Tibial nerve (tissue), 4 donors: ENCODE data around the gene IL20RA. TPM values are rescaled to one million over a fixed set of nuclear protein-coding genes. Genes with fewer than 3 reads are reported as not detected.

Source experiments
- DNase-seq, 2 donors: peaks; one replicate each; pipeline ENCODE4 v3.0.0-alpha.2; 2019; ENCODE audit warnings: low spot score in 2 of 2
- H3K27ac ChIP-seq, 4 donors: fragments of 200-600 bp; sonication (generic) in 3 of 4; one replicate each; pipeline ENCODE4 v1.5.1; 2017 to 2019; ENCODE audit warnings: mild to moderate bottlenecking in 1 of 4
- H3K27me3 ChIP-seq, 2 donors: fragments of 200-600 bp; sonication (generic) in 1 of 2; one replicate each; pipeline versions ENCODE4 v1.5.1 to v1.6.0; 2017 to 2019
- H3K36me3 ChIP-seq, 3 donors: fragments of 200-600 bp; sonication (generic); one replicate each; pipeline ENCODE4 v1.5.1; 2018 to 2019
- H3K4me1 ChIP-seq, 4 donors: fragments of 200-600 bp; sonication (generic) in 3 of 4; one replicate each; pipeline ENCODE4 v1.5.1; 2017 to 2019
- H3K4me3 ChIP-seq, 4 donors: fragments of 200-600 bp; sonication (generic) in 3 of 4; one replicate each; pipeline ENCODE4 v1.5.1; 2017 to 2019; ENCODE audit warnings: mild to moderate bottlenecking in 1 of 4, moderate library complexity in 1 of 4
- H3K9me3 ChIP-seq, 4 donors: fragments of 200-600 bp; sonication (generic) in 3 of 4; one replicate each; pipeline ENCODE4 v1.5.1; 2017 to 2019
- CTCF ChIP-seq, 5 experiments: fragments of 200-600 bp in 3 of 5; fragments of 450-650 bp in 2 of 5; sonication (generic) in 3 of 5; IDR thresholded peaks; one replicate each; pipeline ENCODE4 v1.5.1; 2016 to 2019; ENCODE audit warnings: antibody characterized with exemption in 5 of 5, mild to moderate bottlenecking in 3 of 5, moderate library complexity in 2 of 5
- EP300 ChIP-seq, 2 donors: sonication (generic); formaldehyde crosslinking; IDR thresholded peaks; one replicate each; pipeline ENCODE4 v1.6.1; 2017; ENCODE audit warnings: antibody characterized with exemption in 2 of 2, mild to moderate bottlenecking in 1 of 2
- POLR2A ChIP-seq, 2 donors: fragments of 450-650 bp; IDR thresholded peaks; one replicate each; pipeline ENCODE4 v1.6.1; 2017; ENCODE audit warnings: antibody characterized with exemption in 2 of 2, mild to moderate bottlenecking in 2 of 2, moderate library complexity in 2 of 2
- WGBS, 2 donors: methylation state at CpG; one replicate each; pipeline ENCODE4 v1.1.5; 2018; 5-methylcytosine and 5-hydroxymethylcytosine counted together
- total RNA-seq, 4 donors: library from RNA; depleted of rRNA; stranded (reverse); fragments of >200 nt; gene quantifications; one replicate each; pipeline ENCODE4 v1.1.0, GENCODE V29; 2016

IL20RA gene
- total RNA-seq, 4 donors from 2014 or later, result 0.60 to 6.3 (median 2.8) TPM

GRCh38 chr6:137006056-137006455 is 38.7 kb downstream of the IL20RA start:
- no peak overlapping the region for H3K27ac ChIP-seq
- H3K4me3 ChIP-seq, result no peak overlapping the region
- H3K4me1 ChIP-seq, result no peaks in the 10 kb centered on the region
- WGBS, 2 donors, result 88 to 89% methylated on average over 9 of the region's 9 CpGs
- no peaks in the 10 kb centered on the region for H3K27me3 ChIP-seq
- DNase-seq, result no peak
- H3K36me3 ChIP-seq, result no peaks in the 10 kb centered on the region
- H3K9me3 ChIP-seq, result no peaks in the 10 kb centered on the region
- TF ChIP-seq EP300 (IDR thresholded peaks at IDR 0.05), result no peak
- TF ChIP-seq CTCF (IDR thresholded peaks at IDR 0.05), result no peak
- TF ChIP-seq POLR2A (IDR thresholded peaks at IDR 0.05), result no peak

- no peak for TF ChIP-seq EP300 (IDR thresholded peaks at IDR 0.05)
- no peak for TF ChIP-seq CTCF (IDR thresholded peaks at IDR 0.05)
- TF ChIP-seq POLR2A (IDR thresholded peaks at IDR 0.05), result no peak
- Histone ChIP-seq H3K36me3 (no peaks in the 10 kb centered on the region), H3K27me3 (no peaks in the 10 kb centered on the region), H3K4me3 (no peak overlapping the region), H3K27ac (no peak overlapping the region), H3K9me3 (no peaks in the 10 kb centered on the region), H3K4me1 (no peaks in the 10 kb centered on the region)
- 85 to 87% methylated on average over 6 of the region's 6 CpGs for WGBS, 2 donors
- DNase-seq, result no peak
Measured at GRCh38 chr6:137005073-137005472, 39.7 kb downstream of the IL20RA start.

GRCh38 chr6:137002505-137002904 is 42.3 kb downstream of the IL20RA start:
- no peaks in the 10 kb centered on the region for H3K36me3 ChIP-seq
- H3K4me3 ChIP-seq, result no peak overlapping the region
- no peaks in the 10 kb centered on the region for H3K9me3 ChIP-seq
- H3K27ac ChIP-seq, result no peak overlapping the region
- DNase-seq, result no peak
- TF ChIP-seq EP300 (IDR thresholded peaks at IDR 0.05) (no peak), POLR2A (IDR thresholded peaks at IDR 0.05) (no peak), CTCF (IDR thresholded peaks at IDR 0.05) (no peak)
- no peaks in the 10 kb centered on the region for H3K27me3 ChIP-seq
- WGBS, 2 donors, result 69 to 77% methylated on average over 3 of the region's 3 CpGs
- H3K4me1 ChIP-seq, result no peaks in the 10 kb centered on the region

GRCh38 chr6:137001977-137002302 is 42.8 kb downstream of the IL20RA start:
- Histone ChIP-seq H3K4me3 (no peak overlapping the region), H3K36me3 (no peaks in the 10 kb centered on the region), H3K27ac (no peak overlapping the region), H3K9me3 (no peaks in the 10 kb centered on the region), H3K27me3 (no peaks in the 10 kb centered on the region), H3K4me1 (no peaks in the 10 kb centered on the region)
- no peak for DNase-seq
- 41 to 46% methylated on average over 7 of the region's 7 CpGs for WGBS, 2 donors
- TF ChIP-seq EP300 (IDR thresholded peaks at IDR 0.05) (no peak), POLR2A (IDR thresholded peaks at IDR 0.05) (no peak), CTCF (IDR thresholded peaks at IDR 0.05) (no peak)

GRCh38 chr6:137001299-137001976 is 43.3 kb downstream of the IL20RA start:
- Histone ChIP-seq H3K4me3 (no peak overlapping the region), H3K27ac (no peak overlapping the region), H3K27me3 (no peaks in the 10 kb centered on the region), H3K36me3 (no peaks in the 10 kb centered on the region), H3K9me3 (no peaks in the 10 kb centered on the region), H3K4me1 (no peaks in the 10 kb centered on the region)
- TF ChIP-seq EP300 (IDR thresholded peaks at IDR 0.05) (no peak), CTCF (IDR thresholded peaks at IDR 0.05) (no peak), POLR2A (IDR thresholded peaks at IDR 0.05) (no peak)
- 35 to 48% methylated on average over 17 of the region's 17 CpGs for whole genome bisulfite sequencing, 2 donors
- DNase-seq, result no peak
